Upper lobe of left lung (tissue), 6 donors: ENCODE measurements around the gene CENATAC. TPM values are rescaled to one million over a fixed set of nuclear protein-coding genes. Genes with fewer than 3 reads are reported as not detected.
"Not testable (repeated sequence)": the region's sequence is repeated elsewhere in the genome, so short reads cannot be mapped to it uniquely, and the experiment has no call there.

Experiments
- ATAC-seq, 2 donors: fragments of 200-7000 bp; cut with Tn5 transposase; one replicate each; pipeline ENCODE4 v1.9.1; 2022; ENCODE audit warnings: mild to moderate bottlenecking in 2 of 2, moderate library complexity in 2 of 2; ENCODE audit not compliant: low FRiP score in 2 of 2
- DNase-seq, 2 donors: peaks; one replicate each; pipeline ENCODE4 v3.0.0-alpha.2; 2019 to 2020
- H3K27ac ChIP-seq, 4 donors: fragments of 200-600 bp; sonication (generic); one replicate each; pipeline ENCODE4 v1.5.1; 2016 to 2019
- H3K27me3 ChIP-seq, 4 donors: fragments of 200-600 bp; sonication (generic); one replicate each; pipeline ENCODE4 v1.5.1; 2017 to 2019
- H3K36me3 ChIP-seq, 4 donors: fragments of 200-600 bp; sonication (generic); one replicate each; pipeline ENCODE4 v1.5.1; 2016 to 2019
- H3K4me1 ChIP-seq, 4 donors: fragments of 200-600 bp; sonication (generic); one replicate each; pipeline ENCODE4 v1.5.1; 2018 to 2019
- H3K4me3 ChIP-seq, 4 donors: fragments of 200-600 bp; sonication (generic); one replicate each; pipeline ENCODE4 v1.5.1; 2017 to 2019; ENCODE audit warnings: mild to moderate bottlenecking in 2 of 4, moderate library complexity in 1 of 4
- H3K9me3 ChIP-seq, 4 donors: fragments of 200-600 bp; sonication (generic); one replicate each; pipeline ENCODE4 v1.5.1; 2018 to 2019
- EP300 ChIP-seq, 4 donors: sonication (generic); formaldehyde crosslinking; IDR thresholded peaks; one replicate each; pipeline ENCODE4 v1.5.1; 2017; ENCODE audit warnings: antibody characterized with exemption in 4 of 4, control low read depth in 2 of 4
- POLR2A ChIP-seq, 4 donors: fragments of 450-650 bp; IDR thresholded peaks; one replicate each; pipeline ENCODE4 v1.5.1; 2016 to 2017; ENCODE audit warnings: antibody characterized with exemption in 4 of 4, mild to moderate bottlenecking in 2 of 4
- POLR2AphosphoS5 ChIP-seq, 2 donors: sonication (generic); formaldehyde crosslinking; IDR thresholded peaks; one replicate each; pipeline ENCODE4 v1.5.1; 2017; ENCODE audit warnings: antibody characterized with exemption in 2 of 2
- WGBS, 2 donors: methylation state at CpG; one replicate each; pipeline ENCODE4 v1.1.5; 2017 to 2018; 5-methylcytosine and 5-hydroxymethylcytosine counted together
- total RNA-seq, 6 donors: library from RNA; depleted of rRNA in 4 of 6; stranded (reverse); fragments of >200 nt in 4 of 6; gene quantifications; one replicate each; pipeline versions ENCODE4 v1.1.0 to v1.2.1, GENCODE V29; 2016 to 2021
- TF ChIP-seq, protein P1 (sequence below), 6 experiments: fragments of 450-650 bp in 4 of 6; fragments of 200-600 bp in 2 of 6; sonication (generic) in 2 of 6; IDR thresholded peaks; one replicate each; pipeline ENCODE4 v1.5.1; 2016 to 2019; ENCODE audit warnings: antibody characterized with exemption in 6 of 6
- donor health status: DM: no; HTN: no; CAD: no; lungs with moderate emphysema.
- donor health status: DM: no; HTN: yes; CAD: no; lungs with severe emphysema.

Gene CENATAC
- total RNA-seq, 6 donors from 2014 or later: 44.3 to 407 (median 94.3) TPM

DNA sequence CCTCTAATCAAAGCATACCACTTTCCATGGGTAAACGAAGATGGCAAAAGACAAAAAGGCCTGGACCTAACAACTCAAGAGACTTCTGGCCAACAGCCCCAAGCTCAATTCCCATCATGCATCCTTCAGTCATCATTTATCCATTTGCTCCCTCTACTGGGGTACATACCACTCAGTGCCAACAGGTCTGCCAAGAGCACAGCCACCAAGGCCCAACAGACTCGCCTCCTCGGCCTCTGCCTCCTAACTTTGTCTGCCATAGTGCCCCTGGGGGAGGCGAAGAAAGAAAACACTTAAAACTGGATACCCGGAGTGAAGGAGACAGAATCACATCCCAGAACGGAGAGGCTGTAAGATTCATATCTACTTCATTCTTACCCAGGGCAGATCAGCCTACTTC lies 58.0 kb downstream of the CENATAC start:
- H3K27ac ChIP-seq: peak overlapping the region in 2 of 4 donors; percentile 90
- no peak for DNase-seq
- peak overlapping the region; percentile 81 to 99 (median 93) for H3K4me3 ChIP-seq
- no peaks in the 10 kb centered on the region for H3K9me3 ChIP-seq
- H3K4me1 ChIP-seq: peaks cover 14 to 24% (median 18%) of the 10 kb centered on the region in 4 donors
- no peak for ATAC-seq
- H3K36me3 ChIP-seq: peaks cover 17 to 44% (median 42%) of the 10 kb centered on the region in 4 donors
- TF ChIP-seq, protein P1, sequence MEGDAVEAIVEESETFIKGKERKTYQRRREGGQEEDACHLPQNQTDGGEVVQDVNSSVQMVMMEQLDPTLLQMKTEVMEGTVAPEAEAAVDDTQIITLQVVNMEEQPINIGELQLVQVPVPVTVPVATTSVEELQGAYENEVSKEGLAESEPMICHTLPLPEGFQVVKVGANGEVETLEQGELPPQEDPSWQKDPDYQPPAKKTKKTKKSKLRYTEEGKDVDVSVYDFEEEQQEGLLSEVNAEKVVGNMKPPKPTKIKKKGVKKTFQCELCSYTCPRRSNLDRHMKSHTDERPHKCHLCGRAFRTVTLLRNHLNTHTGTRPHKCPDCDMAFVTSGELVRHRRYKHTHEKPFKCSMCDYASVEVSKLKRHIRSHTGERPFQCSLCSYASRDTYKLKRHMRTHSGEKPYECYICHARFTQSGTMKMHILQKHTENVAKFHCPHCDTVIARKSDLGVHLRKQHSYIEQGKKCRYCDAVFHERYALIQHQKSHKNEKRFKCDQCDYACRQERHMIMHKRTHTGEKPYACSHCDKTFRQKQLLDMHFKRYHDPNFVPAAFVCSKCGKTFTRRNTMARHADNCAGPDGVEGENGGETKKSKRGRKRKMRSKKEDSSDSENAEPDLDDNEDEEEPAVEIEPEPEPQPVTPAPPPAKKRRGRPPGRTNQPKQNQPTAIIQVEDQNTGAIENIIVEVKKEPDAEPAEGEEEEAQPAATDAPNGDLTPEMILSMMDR (IDR thresholded peaks at IDR 0.05): no peak
- TF ChIP-seq POLR2A (IDR thresholded peaks at IDR 0.05) (no peak), EP300 (IDR thresholded peaks at IDR 0.05) (no peak), POLR2AphosphoS5 (IDR thresholded peaks at IDR 0.05) (no peak)
- 46 to 55% methylated on average over 6 of the region's 6 CpGs for WGBS, 2 donors
- H3K27me3 ChIP-seq: no peaks in the 10 kb centered on the region

DNA sequence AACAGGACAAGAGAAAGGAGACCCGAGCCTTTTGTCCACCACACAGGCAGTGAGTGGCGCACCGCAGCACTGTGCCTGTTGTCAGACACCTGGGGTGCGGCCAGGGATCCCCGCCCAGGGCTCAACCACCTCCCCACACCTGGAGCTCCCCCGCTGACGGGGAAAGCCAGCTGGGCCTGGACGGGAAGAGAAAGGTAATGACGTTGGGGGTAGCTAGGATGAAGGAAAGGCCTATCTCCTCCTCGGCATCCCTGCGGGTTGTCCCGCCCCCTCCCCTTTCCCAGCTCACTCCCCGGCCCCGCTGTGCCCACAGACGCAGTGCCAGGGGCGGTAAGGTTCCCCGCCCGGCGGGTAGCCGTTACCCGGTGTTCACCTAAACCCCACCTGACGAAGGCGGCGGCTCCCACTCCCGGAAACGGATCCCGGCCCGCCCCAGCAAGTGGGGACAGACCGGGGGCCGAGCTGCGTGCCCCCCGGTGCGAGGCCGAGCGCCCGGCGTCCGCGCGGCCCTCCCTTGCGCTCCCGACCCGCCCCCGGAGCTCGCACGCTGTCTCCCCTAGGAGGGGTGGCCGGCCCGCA lies 58.6 kb downstream of the CENATAC start:
- H3K4me1 ChIP-seq: peaks cover 14 to 24% (median 18%) of the 10 kb centered on the region in 4 donors
- ATAC-seq (peak; percentile 4 to 41), DNase-seq (peak in 1 of 2 donors; percentile 51)
- peak overlapping the region; percentile 81 to 99 (median 93) for H3K4me3 ChIP-seq
- H3K36me3 ChIP-seq: peaks cover 17 to 38% (median 36%) of the 10 kb centered on the region in 4 donors
- peak overlapping the region; percentile 81 to 90 (median 88) for H3K27ac ChIP-seq
- TF ChIP-seq POLR2A (IDR thresholded peaks at IDR 0.05) (no peak), EP300 (IDR thresholded peaks at IDR 0.05) (no peak), POLR2AphosphoS5 (IDR thresholded peaks at IDR 0.05) (no peak)
- TF ChIP-seq, protein P1 (IDR thresholded peaks at IDR 0.05): no peak
- 0% methylated on average over 1 to 19 of the region's 48 CpGs for WGBS, 2 donors
- no peaks in the 10 kb centered on the region for H3K27me3 ChIP-seq
- no peaks in the 10 kb centered on the region for H3K9me3 ChIP-seq

DNA sequence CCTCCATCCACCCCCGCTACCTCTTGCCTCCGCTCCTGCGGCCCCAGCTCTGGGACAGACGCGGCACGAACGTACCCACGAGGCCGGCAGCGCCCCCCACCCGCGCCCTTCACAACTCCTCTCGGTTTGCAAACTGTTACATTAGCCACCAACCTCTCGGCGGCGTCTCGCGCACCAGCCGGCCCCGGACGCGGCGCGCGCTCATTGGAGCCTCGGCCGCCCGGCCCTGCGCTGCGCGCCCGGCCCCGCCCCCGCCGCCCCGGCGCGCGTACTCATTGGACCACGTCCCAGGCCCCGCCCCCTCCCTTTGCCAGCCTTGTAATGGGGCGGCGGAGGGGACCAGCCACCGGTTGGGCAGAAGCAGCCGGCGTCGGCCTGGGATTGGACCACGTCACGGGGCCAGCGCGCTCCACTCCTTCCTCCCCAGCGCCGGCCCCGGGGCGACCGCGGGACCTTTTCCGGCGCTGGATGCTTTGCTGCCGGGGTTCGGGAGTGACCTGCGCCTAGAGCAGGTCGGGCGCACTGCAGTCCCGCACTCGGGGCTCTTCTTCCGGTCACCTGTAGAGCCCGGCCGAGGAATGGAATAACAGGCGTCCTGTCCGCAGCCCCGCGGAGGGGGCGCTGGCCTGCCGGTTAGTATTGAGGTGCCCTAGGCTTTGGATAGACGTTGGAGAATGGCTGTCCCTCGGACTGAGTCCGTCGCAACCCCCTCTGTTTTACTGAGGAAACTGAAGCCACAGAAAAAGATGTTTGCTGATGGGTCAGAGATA lies 59.2 kb downstream of the CENATAC start, which contains the start of gene HYOU1:
Gene HYOU1 (minus strand): TSS at position 206 of the 770 bp plus-strand sequence. CDS start 1,045 bp downstream, outside the sequence.
- DNase-seq (peak; percentile 99), ATAC-seq (peak; percentile 99)
- Histone ChIP-seq H3K27ac (peak within 1 kb of the TSS; percentile 81 to 90 (median 88)), H3K9me3 (no peaks in the 10 kb centered on the region), H3K4me3 (peak within 1 kb of the TSS; percentile 81 to 99 (median 93)), H3K36me3 (peaks cover 12 to 32% (median 29%) of the 10 kb centered on the region in 4 donors), H3K4me1 (peaks cover 14 to 24% (median 18%) of the 10 kb centered on the region in 4 donors), H3K27me3 (no peaks in the 10 kb centered on the region)
- TF ChIP-seq POLR2AphosphoS5 (IDR thresholded peaks at IDR 0.05) (peak; percentile 44 to 66), EP300 (IDR thresholded peaks at IDR 0.05) (no peak), POLR2A (IDR thresholded peaks at IDR 0.05) (peak in 3 of 4 donors; percentile 31 to 78 (median 66))
- TF ChIP-seq, protein P1 (IDR thresholded peaks at IDR 0.05): peak in 4 of 6 experiments; percentile 21 to 47 (median 42)
- WGBS, 2 donors: 0 to 1% methylated on average over 1 to 26 of the region's 79 CpGs

DNA sequence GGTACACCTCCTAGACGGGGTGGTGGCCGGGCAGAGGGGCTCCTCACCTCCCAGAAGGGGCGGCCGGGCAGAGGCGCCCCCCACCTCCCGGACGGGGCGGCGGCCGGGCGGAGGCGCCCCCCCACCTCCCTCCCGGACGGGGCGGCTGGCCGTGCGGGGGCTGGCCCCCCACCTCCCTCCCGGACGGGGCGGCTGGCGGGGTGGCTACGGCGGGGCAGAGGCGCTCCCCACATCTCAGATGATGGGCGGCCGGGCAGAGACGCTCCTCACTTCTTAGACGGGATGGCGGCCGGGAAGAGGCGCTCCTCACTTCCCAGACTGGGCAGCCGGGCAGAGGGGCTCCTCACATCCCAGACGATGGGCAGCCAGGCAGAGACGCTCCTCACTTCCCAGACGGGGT lies 61.2 kb downstream of the CENATAC start:
- H3K27me3 ChIP-seq, H3K9me3 ChIP-seq, ATAC-seq, H3K27ac ChIP-seq, H3K4me3 ChIP-seq: not testable (repeated sequence)
- peak in 1 of 2 donors; percentile 74 for DNase-seq
- Histone ChIP-seq H3K36me3 (peaks cover 0 to 12% (median 10%) of the 10 kb centered on the region in 4 donors), H3K4me1 (peaks cover 17 to 24% (median 18%) of the 10 kb centered on the region in 4 donors)
- 83 to 95% methylated on average over 2 to 5 of the region's 35 CpGs for WGBS, 2 donors

DNA sequence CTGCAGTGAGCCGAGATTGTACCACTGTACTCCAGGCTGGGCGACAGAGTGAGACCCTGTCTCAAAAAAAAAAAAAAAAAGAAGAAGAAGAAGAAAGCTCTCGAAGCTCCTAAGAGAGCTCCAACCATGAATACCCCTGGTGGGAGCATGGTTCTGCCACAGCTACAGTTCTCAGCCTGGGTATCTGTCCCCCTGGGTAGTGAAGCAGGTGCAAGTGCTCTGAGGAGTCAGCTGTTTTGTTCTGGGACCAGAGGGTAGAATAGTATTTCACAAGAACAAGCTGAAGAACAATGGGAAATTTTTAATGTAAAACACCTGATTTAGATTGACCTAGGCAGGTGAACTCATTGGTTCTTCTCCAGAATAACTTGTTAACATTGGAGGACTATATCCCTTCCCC lies 63.3 kb downstream of the CENATAC start:
- DNase-seq: no peak
- no peak overlapping the region for H3K27ac ChIP-seq
- no peaks in the 10 kb centered on the region for H3K9me3 ChIP-seq
- no peaks in the 10 kb centered on the region for H3K36me3 ChIP-seq
- H3K4me1 ChIP-seq: peaks cover 10 to 18% (median 14%) of the 10 kb centered on the region in 4 donors
- TF ChIP-seq, protein P1 (IDR thresholded peaks at IDR 0.05): no peak
- H3K27me3 ChIP-seq: no peaks in the 10 kb centered on the region
- H3K4me3 ChIP-seq: no peak overlapping the region
- 91 to 94% methylated on average over 3 of the region's 3 CpGs for WGBS, 2 donors
- ATAC-seq: no peak
